Ascending aorta (tissue), 2 donors: Measurements from ENCODE around the gene FGD6. TPM values are rescaled to one million over a fixed set of nuclear protein-coding genes. Genes with fewer than 3 reads are reported as not detected.

Experiments
- DNase-seq, 2 donors: peaks; one replicate each; pipeline ENCODE4 v3.0.0-alpha.2; 2019; ENCODE audit warnings: low spot score in 2 of 2
- H3K27ac ChIP-seq, 2 donors: fragments of 200-600 bp; sonication (generic); one replicate each; pipeline ENCODE4 v1.5.1; 2016 to 2017; ENCODE audit warnings: mild to moderate bottlenecking in 1 of 2
- H3K27me3 ChIP-seq: fragments of 200-600 bp; sonication (generic); one replicate; pipeline ENCODE4 v1.5.1; 2017
- H3K36me3 ChIP-seq, 2 donors: fragments of 200-600 bp; sonication (generic); one replicate each; pipeline ENCODE4 v1.5.1; 2016
- H3K4me1 ChIP-seq, 2 donors: fragments of 200-600 bp; sonication (generic); one replicate each; pipeline ENCODE4 v1.5.1; 2016 to 2017; ENCODE audit warnings: mild to moderate bottlenecking in 1 of 2
- H3K4me3 ChIP-seq, 2 donors: fragments of 200-600 bp; sonication (generic); one replicate each; pipeline ENCODE4 v1.5.1; 2016 to 2017; ENCODE audit warnings: mild to moderate bottlenecking in 1 of 2
- H3K9me3 ChIP-seq, 2 donors: fragments of 200-600 bp; sonication (generic); one replicate each; pipeline ENCODE4 v1.5.1; 2016
- intact Hi-C: fragments of 100-400 bp; cut with DNase I; formaldehyde crosslinking; loops from one replicate; pipeline ENCODE4 v1.15.1; 2023
- total RNA-seq: library from RNA; depleted of rRNA; stranded (reverse); fragments of >200 nt; gene quantifications from one replicate; pipeline ENCODE4 v1.1.0, GENCODE V29; 2016
- TF ChIP-seq, protein P1 (sequence below), 3 experiments: fragments of 200-600 bp in 2 of 3; fragments of 450-650 bp in 1 of 3; sonication (generic) in 2 of 3; IDR thresholded peaks; one replicate each; pipeline ENCODE4 v1.5.1; 2016 to 2019; ENCODE audit warnings: antibody characterized with exemption in 3 of 3, mild to moderate bottlenecking in 1 of 3, moderate library complexity in 1 of 3

The FGD6 gene
- total RNA-seq, 1 donor from 2014 or later: 2.0 TPM

DNA sequence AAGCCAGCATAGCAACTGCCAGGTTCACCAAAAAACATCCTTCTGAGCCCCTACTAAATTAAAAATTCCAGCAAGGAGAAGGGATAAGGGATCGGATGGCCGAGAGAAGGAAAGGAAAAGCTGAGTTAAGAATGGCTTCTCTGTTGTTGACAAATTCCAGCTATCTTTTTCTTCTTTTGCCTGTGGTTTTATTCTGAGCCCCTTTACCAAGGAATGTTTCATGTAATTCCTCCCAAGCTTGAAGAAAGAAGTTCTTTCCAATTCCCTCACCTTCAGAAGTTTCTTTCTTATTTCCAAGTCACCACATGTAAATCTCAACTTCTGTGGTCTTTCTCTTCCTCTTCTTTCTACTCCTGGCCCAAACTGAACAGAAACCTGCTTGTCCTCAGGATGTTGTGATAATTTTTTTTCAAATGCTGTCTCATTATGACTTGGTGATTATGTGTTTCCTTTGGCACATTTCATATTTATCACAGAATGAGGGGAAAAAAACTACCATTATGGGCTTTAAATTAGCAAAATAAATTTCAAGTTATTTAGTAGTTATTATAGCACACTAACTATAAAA, 40.0 kb downstream of the FGD6 start:
- H3K27ac ChIP-seq: no peak overlapping the region
- no peaks in the 10 kb centered on the region for H3K27me3 ChIP-seq
- H3K4me3 ChIP-seq: no peak overlapping the region
- peaks cover 0 to 13% of the 10 kb centered on the region in 2 donors for H3K4me1 ChIP-seq
- DNase-seq: no peak
- intact Hi-C loops: no loop called here
- H3K36me3 ChIP-seq: no peaks in the 10 kb centered on the region
- H3K9me3 ChIP-seq: no peaks in the 10 kb centered on the region
- TF ChIP-seq, protein P1, sequence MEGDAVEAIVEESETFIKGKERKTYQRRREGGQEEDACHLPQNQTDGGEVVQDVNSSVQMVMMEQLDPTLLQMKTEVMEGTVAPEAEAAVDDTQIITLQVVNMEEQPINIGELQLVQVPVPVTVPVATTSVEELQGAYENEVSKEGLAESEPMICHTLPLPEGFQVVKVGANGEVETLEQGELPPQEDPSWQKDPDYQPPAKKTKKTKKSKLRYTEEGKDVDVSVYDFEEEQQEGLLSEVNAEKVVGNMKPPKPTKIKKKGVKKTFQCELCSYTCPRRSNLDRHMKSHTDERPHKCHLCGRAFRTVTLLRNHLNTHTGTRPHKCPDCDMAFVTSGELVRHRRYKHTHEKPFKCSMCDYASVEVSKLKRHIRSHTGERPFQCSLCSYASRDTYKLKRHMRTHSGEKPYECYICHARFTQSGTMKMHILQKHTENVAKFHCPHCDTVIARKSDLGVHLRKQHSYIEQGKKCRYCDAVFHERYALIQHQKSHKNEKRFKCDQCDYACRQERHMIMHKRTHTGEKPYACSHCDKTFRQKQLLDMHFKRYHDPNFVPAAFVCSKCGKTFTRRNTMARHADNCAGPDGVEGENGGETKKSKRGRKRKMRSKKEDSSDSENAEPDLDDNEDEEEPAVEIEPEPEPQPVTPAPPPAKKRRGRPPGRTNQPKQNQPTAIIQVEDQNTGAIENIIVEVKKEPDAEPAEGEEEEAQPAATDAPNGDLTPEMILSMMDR (IDR thresholded peaks at IDR 0.05): no peak

DNA sequence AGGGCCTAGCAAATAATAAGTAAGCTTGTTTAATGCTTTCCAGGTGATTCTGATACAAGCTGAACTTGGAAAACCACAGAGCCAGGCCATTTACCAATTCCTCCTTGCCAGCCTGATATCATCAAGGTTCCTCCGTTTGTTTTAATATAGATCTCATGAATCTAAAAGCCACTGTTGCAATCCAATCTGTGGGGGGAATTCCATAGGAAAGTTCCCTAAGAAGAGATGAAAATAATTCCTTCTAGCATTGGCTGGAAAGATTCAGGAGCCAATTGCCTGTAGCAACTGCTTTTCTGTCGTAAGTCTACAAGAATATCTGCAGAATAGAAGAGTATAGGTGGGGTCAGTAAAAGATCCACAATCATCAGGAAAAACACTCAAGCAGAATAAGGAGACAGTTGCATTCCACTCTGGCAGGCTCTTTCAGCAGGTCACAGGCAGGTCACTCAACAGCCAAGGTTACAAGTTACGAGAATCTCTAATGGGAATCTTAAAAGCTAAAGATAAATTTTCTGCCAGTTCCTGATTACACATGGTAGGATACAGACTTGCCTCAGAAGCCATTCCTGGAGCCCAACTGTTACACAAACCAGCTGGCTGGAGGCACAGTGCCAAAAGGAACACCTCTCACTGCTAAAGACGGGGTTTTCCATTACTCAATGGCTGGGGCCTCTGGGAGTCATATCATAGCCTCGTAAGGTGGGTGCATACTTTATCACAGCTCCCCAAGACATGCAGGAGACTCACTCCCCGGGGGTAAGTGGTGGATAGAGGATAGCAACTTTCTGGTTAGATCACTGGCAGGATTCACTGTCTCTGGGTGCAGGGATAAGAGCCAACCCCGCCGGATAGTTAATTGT, 43.6 kb downstream of the FGD6 start:
- peaks cover 0 to 12% of the 10 kb centered on the region in 2 donors for H3K36me3 ChIP-seq
- H3K27me3 ChIP-seq: no peaks in the 10 kb centered on the region
- peak overlapping the region in 1 of 2 donors; percentile 34 for H3K27ac ChIP-seq
- H3K4me1 ChIP-seq: peaks cover 0 to 13% of the 10 kb centered on the region in 2 donors
- H3K9me3 ChIP-seq: no peaks in the 10 kb centered on the region
- DNase-seq: peak; percentile 10 to 69
- intact Hi-C loops: no loop called here
- H3K4me3 ChIP-seq: no peak overlapping the region
- TF ChIP-seq, protein P1 (IDR thresholded peaks at IDR 0.05): no peak

DNA sequence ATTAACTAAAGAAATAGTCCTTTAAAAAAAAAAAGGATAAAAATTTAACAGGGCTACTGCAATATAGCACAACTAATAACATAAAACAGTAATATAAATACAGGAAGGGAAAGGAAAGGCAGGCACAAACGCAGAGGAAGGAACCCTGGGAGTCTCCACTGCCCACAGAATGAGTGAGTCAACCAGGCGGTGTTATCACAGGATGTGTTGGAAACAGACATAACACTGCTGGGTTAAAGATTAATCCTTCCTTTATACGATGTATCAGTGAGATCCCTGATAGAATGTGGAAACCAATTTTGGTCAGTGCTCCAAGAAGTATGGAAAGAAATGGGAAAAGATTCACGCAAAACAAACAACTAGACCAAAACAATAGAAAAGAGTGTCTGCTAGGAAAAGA, 47.9 kb downstream of the FGD6 start:
- Histone ChIP-seq H3K9me3 (no peaks in the 10 kb centered on the region), H3K4me3 (no peak overlapping the region), H3K27me3 (no peaks in the 10 kb centered on the region), H3K4me1 (peaks cover 0 to 11% of the 10 kb centered on the region in 2 donors), H3K36me3 (peaks cover 0 to 12% of the 10 kb centered on the region in 2 donors), H3K27ac (no peak overlapping the region)
- intact Hi-C loops: no loop called here
- DNase-seq: no peak
- TF ChIP-seq, protein P1 (IDR thresholded peaks at IDR 0.05): no peak

DNA sequence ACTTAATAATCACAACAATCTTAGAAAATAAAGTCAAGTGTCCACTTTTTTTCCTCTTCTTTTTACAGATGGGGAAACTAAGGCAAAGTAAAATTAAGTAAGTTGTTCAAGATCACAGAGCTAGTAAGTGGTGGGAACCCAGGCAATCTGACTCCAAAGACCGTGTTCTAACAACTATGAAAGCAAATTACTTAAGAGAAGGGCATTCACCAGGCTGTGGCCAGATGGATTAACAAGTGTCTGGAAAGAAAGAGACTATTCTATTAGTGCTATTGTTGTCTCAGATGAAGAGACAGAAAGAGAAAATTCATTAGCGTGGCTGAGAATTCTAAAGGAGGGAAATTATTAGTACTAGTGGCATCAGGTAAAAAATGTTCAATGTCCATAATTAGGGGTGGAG, 48.5 kb downstream of the FGD6 start:
- H3K27ac ChIP-seq: no peak overlapping the region
- intact Hi-C loops: no loop called here
- DNase-seq: no peak

DNA sequence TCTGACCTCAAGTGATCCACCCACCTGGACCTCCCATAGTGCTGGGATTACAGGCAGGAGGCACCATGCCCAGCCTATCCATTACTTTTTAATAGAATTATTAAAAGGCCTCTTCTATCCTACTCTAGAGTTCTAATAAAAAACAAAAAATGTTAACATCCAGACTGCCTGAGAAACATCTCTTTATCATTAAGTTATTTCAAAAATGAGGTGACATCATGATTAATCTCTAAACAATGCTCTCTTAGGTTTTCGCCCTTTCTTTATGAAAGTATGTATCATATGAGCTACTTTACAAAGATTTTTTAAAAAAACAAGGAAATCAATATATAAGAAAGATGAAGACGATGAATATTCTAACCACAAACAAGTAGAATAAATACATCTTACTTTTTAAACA, 52.6 kb downstream of the FGD6 start:
- Histone ChIP-seq H3K4me1 (no peaks in the 10 kb centered on the region), H3K9me3 (no peaks in the 10 kb centered on the region), H3K27ac (no peak overlapping the region), H3K36me3 (no peaks in the 10 kb centered on the region), H3K4me3 (peak overlapping the region in 1 of 2 donors; percentile 34), H3K27me3 (no peaks in the 10 kb centered on the region)
- no peak for DNase-seq
- TF ChIP-seq, protein P1 (IDR thresholded peaks at IDR 0.05): no peak
- intact Hi-C loops: no loop called here

More for the DNA sequence above, 48.5 kb downstream of the FGD6 start:
- no peaks in the 10 kb centered on the region for H3K27me3 ChIP-seq
- no peaks in the 10 kb centered on the region for H3K9me3 ChIP-seq
- H3K4me1 ChIP-seq: peaks cover 0 to 9% of the 10 kb centered on the region in 2 donors
- peaks cover 0 to 12% of the 10 kb centered on the region in 2 donors for H3K36me3 ChIP-seq
- no peak overlapping the region for H3K4me3 ChIP-seq
- TF ChIP-seq, protein P1 (IDR thresholded peaks at IDR 0.05): no peak
